ENCODE results near the gene MPRIP. TPM values are rescaled to one million over a fixed set of nuclear protein-coding genes. Genes with fewer than 3 reads are reported as not detected.

MPRIP gene
- total and polyA plus RNA-seq, 8 donors = 80.2 to 518 (median 190) TPM

GRCh38 chr17:17118399-17118798, 76.1 kb downstream of the MPRIP start:
- no peak for DNase-seq

GRCh38 chr17:17119106-17119505, 76.8 kb downstream of the MPRIP start:
- no peak for TF ChIP-seq CTCF (IDR thresholded peaks at IDR 0.05)
- TF ChIP-seq POLR2A (IDR thresholded peaks at IDR 0.05) = no peak
- no peak for TF ChIP-seq EP300 (IDR thresholded peaks at IDR 0.05)
- peak in 1 of 3 donors; percentile 38 for TF ChIP-seq POLR2AphosphoS5 (IDR thresholded peaks at IDR 0.05)
- intact Hi-C loops (cut with DNase I; ENCODE audit: low total_unique reads) = no loop called here

More at GRCh38 chr17:17118399-17118798, 76.1 kb downstream of the MPRIP start:
- WGBS, 5 donors = 44 to 75% (median 52%) methylated on average over 4 of the region's 4 CpGs
- H3K36me3 ChIP-seq = no peaks in the 10 kb centered on the region
- H3K4me1 ChIP-seq = peaks cover 58 to 87% (median 72%) of the 10 kb centered on the region in 4 donors
- no peaks in the 10 kb centered on the region for H3K27me3 ChIP-seq
- no peaks in the 10 kb centered on the region for H3K9me3 ChIP-seq
- TF ChIP-seq POLR2AphosphoS5 (IDR thresholded peaks at IDR 0.05) = no peak
- no peak overlapping the region for H3K4me3 ChIP-seq
- peak overlapping the region; percentile 32 to 86 (median 79) for H3K27ac ChIP-seq
- intact Hi-C loops (cut with DNase I; ENCODE audit: low total_unique reads) = no loop called here

GRCh38 chr17:17119533-17119932, 77.3 kb downstream of the MPRIP start:
- H3K27me3 ChIP-seq = no peaks in the 10 kb centered on the region
- peak; percentile 63 to 64 for DNase-seq
- no peak for TF ChIP-seq CTCF (IDR thresholded peaks at IDR 0.05)
- no peak for TF ChIP-seq EP300 (IDR thresholded peaks at IDR 0.05)
- TF ChIP-seq POLR2A (IDR thresholded peaks at IDR 0.05) = no peak
- no peak for TF ChIP-seq POLR2AphosphoS5 (IDR thresholded peaks at IDR 0.05)
- H3K27ac ChIP-seq = peak overlapping the region; percentile 32 to 86 (median 79)
- no peaks in the 10 kb centered on the region for H3K9me3 ChIP-seq
- peaks cover 56 to 91% (median 75%) of the 10 kb centered on the region in 4 donors for H3K4me1 ChIP-seq
- 11 to 34% (median 26%) methylated on average over 5 of the region's 5 CpGs for WGBS, 5 donors
- H3K36me3 ChIP-seq = no peaks in the 10 kb centered on the region
- intact Hi-C loops (cut with DNase I; ENCODE audit: low total_unique reads) = no loop called here
- no peak overlapping the region for H3K4me3 ChIP-seq

More at GRCh38 chr17:17119106-17119505, 76.8 kb downstream of the MPRIP start:
- Histone ChIP-seq H3K4me3 (no peak overlapping the region), H3K27ac (peak overlapping the region; percentile 32 to 86 (median 79)), H3K27me3 (no peaks in the 10 kb centered on the region), H3K4me1 (peaks cover 58 to 91% (median 76%) of the 10 kb centered on the region in 4 donors), H3K36me3 (no peaks in the 10 kb centered on the region), H3K9me3 (no peaks in the 10 kb centered on the region)
- 14 to 38% (median 32%) methylated on average over 4 of the region's 4 CpGs for WGBS, 5 donors
- peak in 1 of 2 donors; percentile 83 for DNase-seq

GRCh38 chr17:17120294-17120693, 78.0 kb downstream of the MPRIP start:
- no peak for DNase-seq
- H3K4me1 ChIP-seq = peaks cover 51 to 90% (median 70%) of the 10 kb centered on the region in 4 donors
- H3K36me3 ChIP-seq = no peaks in the 10 kb centered on the region
- TF ChIP-seq EP300 (IDR thresholded peaks at IDR 0.05) (no peak), CTCF (IDR thresholded peaks at IDR 0.05) (no peak), POLR2AphosphoS5 (IDR thresholded peaks at IDR 0.05) (no peak), POLR2A (IDR thresholded peaks at IDR 0.05) (no peak)
- no peaks in the 10 kb centered on the region for H3K27me3 ChIP-seq
- no peaks in the 10 kb centered on the region for H3K9me3 ChIP-seq
- WGBS, 5 donors = 38 to 65% (median 51%) methylated on average over 4 of the region's 4 CpGs
- no peak overlapping the region for H3K4me3 ChIP-seq
- intact Hi-C loops (cut with DNase I; ENCODE audit: low total_unique reads) = no loop called here
- H3K27ac ChIP-seq = peak overlapping the region; percentile 32 to 86 (median 79)

- intact Hi-C loops (cut with DNase I; ENCODE audit: low total_unique reads) = no loop called here
- H3K27me3 ChIP-seq = no peaks in the 10 kb centered on the region
- no peaks in the 10 kb centered on the region for H3K36me3 ChIP-seq
- TF ChIP-seq POLR2AphosphoS5 (IDR thresholded peaks at IDR 0.05) (no peak), POLR2A (IDR thresholded peaks at IDR 0.05) (no peak), EP300 (IDR thresholded peaks at IDR 0.05) (no peak), CTCF (IDR thresholded peaks at IDR 0.05) (no peak)
- DNase-seq = peak in 1 of 2 donors; percentile 60
- H3K4me1 ChIP-seq = peaks cover 48 to 90% (median 70%) of the 10 kb centered on the region in 4 donors
- H3K9me3 ChIP-seq = no peaks in the 10 kb centered on the region
- WGBS, 5 donors = 0 to 43% (median 17%) methylated on average over 3 of the region's 3 CpGs
- H3K27ac ChIP-seq = peak overlapping the region; percentile 32 to 86 (median 79)
- no peak overlapping the region for H3K4me3 ChIP-seq
Measured at GRCh38 chr17:17120701-17121100, 78.4 kb downstream of the MPRIP start.
